Measurements from ENCODE around the gene EDA.

DNA sequence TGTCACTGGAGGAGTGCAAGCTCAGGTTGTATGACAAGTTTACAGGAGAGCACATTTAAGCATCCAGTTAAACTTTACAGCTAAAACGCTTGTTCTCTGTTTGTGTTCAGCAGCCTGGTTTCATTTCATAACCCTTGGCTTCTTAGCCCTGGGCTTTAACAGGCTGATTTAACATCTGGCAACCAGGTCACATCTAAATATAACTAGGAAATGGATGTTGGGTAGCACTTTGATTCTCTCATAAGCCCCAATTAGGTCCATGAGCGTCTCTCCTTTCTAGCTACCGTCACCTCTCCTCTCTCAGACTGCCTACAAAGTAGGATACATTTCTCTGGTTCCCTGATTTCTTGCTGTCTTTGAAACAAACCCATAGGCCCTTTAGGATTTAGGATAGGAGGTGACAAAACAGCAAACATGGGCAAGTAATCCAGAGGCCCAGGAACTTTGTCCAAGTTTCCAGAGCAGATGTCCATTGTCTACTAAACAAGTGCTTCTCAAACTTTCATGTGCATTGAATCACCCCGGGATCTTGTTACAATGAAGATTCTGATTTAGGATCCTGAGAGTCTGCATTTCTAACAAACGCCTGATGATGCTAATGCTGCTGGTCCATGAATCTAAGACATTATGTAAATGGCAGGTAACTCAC lies 468.8 kb downstream of the EDA start:
- TF ChIP-seq ZFX (IDR thresholded peaks at IDR 0.05; ENCODE audit: borderline replicate concordance): no peak
- TF ChIP-seq, protein P1, sequence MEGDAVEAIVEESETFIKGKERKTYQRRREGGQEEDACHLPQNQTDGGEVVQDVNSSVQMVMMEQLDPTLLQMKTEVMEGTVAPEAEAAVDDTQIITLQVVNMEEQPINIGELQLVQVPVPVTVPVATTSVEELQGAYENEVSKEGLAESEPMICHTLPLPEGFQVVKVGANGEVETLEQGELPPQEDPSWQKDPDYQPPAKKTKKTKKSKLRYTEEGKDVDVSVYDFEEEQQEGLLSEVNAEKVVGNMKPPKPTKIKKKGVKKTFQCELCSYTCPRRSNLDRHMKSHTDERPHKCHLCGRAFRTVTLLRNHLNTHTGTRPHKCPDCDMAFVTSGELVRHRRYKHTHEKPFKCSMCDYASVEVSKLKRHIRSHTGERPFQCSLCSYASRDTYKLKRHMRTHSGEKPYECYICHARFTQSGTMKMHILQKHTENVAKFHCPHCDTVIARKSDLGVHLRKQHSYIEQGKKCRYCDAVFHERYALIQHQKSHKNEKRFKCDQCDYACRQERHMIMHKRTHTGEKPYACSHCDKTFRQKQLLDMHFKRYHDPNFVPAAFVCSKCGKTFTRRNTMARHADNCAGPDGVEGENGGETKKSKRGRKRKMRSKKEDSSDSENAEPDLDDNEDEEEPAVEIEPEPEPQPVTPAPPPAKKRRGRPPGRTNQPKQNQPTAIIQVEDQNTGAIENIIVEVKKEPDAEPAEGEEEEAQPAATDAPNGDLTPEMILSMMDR (IDR thresholded peaks at IDR 0.05): no peak
